Measurements from ENCODE around the gene CYTH2. TPM values are rescaled to one million over a fixed set of nuclear protein-coding genes. Genes with fewer than 3 reads are reported as not detected.

Gene CYTH2
- polyA plus RNA-seq, 1 donor from 2014 or later: 397 TPM

- H3K79me2 ChIP-seq (replicated peaks; ENCODE audit: insufficient read depth, low read length): no peaks in the 10 kb centered on the region
- no peaks in the 10 kb centered on the region for H3K36me3 ChIP-seq (ENCODE audit: insufficient read depth, low read length)
- H2AFZ ChIP-seq (ENCODE audit: low read depth, low read length): no peak overlapping the region
- no peak overlapping the region for H3K4me3 ChIP-seq (ENCODE audit: low read length)
- H4K20me1 ChIP-seq (ENCODE audit: insufficient read depth): no peaks in the 10 kb centered on the region
- H3K9me3 ChIP-seq (ENCODE audit: low read length): peaks cover 4% of the 10 kb centered on the region
- no peak overlapping the region for H3K9ac ChIP-seq (ENCODE audit: low read length)
- no peak overlapping the region for H3K27ac ChIP-seq (ENCODE audit: low read length)
- TF ChIP-seq, protein P1, sequence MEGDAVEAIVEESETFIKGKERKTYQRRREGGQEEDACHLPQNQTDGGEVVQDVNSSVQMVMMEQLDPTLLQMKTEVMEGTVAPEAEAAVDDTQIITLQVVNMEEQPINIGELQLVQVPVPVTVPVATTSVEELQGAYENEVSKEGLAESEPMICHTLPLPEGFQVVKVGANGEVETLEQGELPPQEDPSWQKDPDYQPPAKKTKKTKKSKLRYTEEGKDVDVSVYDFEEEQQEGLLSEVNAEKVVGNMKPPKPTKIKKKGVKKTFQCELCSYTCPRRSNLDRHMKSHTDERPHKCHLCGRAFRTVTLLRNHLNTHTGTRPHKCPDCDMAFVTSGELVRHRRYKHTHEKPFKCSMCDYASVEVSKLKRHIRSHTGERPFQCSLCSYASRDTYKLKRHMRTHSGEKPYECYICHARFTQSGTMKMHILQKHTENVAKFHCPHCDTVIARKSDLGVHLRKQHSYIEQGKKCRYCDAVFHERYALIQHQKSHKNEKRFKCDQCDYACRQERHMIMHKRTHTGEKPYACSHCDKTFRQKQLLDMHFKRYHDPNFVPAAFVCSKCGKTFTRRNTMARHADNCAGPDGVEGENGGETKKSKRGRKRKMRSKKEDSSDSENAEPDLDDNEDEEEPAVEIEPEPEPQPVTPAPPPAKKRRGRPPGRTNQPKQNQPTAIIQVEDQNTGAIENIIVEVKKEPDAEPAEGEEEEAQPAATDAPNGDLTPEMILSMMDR (IDR thresholded peaks at IDR 0.05; ENCODE audit: poor library complexity, severe bottlenecking): no peak
- TF ChIP-seq MXI1 (conservative IDR thresholded peaks at IDR 0.05; ENCODE audit: poor library complexity, severe bottlenecking) (no peak), TAF1 (IDR thresholded peaks at IDR 0.05; ENCODE audit: low read depth) (no peak), RAD21 (conservative IDR thresholded peaks at IDR 0.05) (no peak), EZH2 (IDR thresholded peaks at IDR 0.05; ENCODE audit: borderline replicate concordance, insufficient read depth, low read length, poor library complexity, severe bottlenecking) (no peak), POLR2AphosphoS5 (IDR thresholded peaks at IDR 0.05) (no peak), SMC3 (conservative IDR thresholded peaks at IDR 0.05; ENCODE audit: poor library complexity) (no peak), EP300 (conservative IDR thresholded peaks at IDR 0.05; ENCODE audit: poor library complexity, severe bottlenecking) (no peak)
- TF ChIP-seq, protein P2, sequence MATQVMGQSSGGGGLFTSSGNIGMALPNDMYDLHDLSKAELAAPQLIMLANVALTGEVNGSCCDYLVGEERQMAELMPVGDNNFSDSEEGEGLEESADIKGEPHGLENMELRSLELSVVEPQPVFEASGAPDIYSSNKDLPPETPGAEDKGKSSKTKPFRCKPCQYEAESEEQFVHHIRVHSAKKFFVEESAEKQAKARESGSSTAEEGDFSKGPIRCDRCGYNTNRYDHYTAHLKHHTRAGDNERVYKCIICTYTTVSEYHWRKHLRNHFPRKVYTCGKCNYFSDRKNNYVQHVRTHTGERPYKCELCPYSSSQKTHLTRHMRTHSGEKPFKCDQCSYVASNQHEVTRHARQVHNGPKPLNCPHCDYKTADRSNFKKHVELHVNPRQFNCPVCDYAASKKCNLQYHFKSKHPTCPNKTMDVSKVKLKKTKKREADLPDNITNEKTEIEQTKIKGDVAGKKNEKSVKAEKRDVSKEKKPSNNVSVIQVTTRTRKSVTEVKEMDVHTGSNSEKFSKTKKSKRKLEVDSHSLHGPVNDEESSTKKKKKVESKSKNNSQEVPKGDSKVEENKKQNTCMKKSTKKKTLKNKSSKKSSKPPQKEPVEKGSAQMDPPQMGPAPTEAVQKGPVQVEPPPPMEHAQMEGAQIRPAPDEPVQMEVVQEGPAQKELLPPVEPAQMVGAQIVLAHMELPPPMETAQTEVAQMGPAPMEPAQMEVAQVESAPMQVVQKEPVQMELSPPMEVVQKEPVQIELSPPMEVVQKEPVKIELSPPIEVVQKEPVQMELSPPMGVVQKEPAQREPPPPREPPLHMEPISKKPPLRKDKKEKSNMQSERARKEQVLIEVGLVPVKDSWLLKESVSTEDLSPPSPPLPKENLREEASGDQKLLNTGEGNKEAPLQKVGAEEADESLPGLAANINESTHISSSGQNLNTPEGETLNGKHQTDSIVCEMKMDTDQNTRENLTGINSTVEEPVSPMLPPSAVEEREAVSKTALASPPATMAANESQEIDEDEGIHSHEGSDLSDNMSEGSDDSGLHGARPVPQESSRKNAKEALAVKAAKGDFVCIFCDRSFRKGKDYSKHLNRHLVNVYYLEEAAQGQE (IDR thresholded peaks at IDR 0.05; ENCODE audit: borderline replicate concordance): no peak
- H3K27me3 ChIP-seq (ENCODE audit: insufficient read depth, low read depth, low read length): no peaks in the 10 kb centered on the region
- H3F3A ChIP-seq (ENCODE audit: insufficient read depth, low read length, poor library complexity, severe bottlenecking): no peaks in the 10 kb centered on the region
- no peaks in the 10 kb centered on the region for H3K9me2 ChIP-seq (ENCODE audit: insufficient read depth, low read length)
- H3K4me2 ChIP-seq (ENCODE audit: low read length): no peak overlapping the region
Measured at GRCh38 chr19:48524221-48524620, 55.1 kb downstream of the CYTH2 start.

DNA sequence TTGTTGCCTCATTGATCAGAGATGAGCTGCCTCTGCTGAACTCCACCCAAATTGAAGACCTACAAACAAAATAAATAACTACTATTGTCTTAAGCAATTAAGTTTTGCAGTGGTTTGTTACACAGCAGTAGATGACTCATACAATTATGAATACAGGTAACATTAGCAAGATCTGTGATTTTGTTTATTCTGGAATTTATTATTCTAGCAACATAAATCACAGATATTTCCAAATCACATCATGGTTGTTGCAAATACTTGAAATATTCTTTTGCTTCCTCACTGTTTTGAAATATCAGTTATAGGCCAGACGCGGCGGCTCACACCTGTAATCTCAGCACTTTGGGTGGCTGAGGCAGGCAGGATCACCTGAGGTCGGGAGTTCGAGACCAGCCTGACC lies 55.6 kb downstream of the CYTH2 start:
- TF ChIP-seq MXI1 (conservative IDR thresholded peaks at IDR 0.05; ENCODE audit: poor library complexity, severe bottlenecking) (no peak), EP300 (conservative IDR thresholded peaks at IDR 0.05; ENCODE audit: poor library complexity, severe bottlenecking) (no peak), TAF1 (IDR thresholded peaks at IDR 0.05; ENCODE audit: low read depth) (no peak), EZH2 (IDR thresholded peaks at IDR 0.05; ENCODE audit: borderline replicate concordance, insufficient read depth, low read length, poor library complexity, severe bottlenecking) (no peak), SMC3 (conservative IDR thresholded peaks at IDR 0.05; ENCODE audit: poor library complexity) (no peak), RAD21 (conservative IDR thresholded peaks at IDR 0.05) (no peak)
- TF ChIP-seq, protein P2 (IDR thresholded peaks at IDR 0.05; ENCODE audit: borderline replicate concordance): no peak
- TF ChIP-seq, protein P1 (IDR thresholded peaks at IDR 0.05; ENCODE audit: poor library complexity, severe bottlenecking): no peak
- no peak overlapping the region for H3K9ac ChIP-seq (ENCODE audit: low read length)

More for the DNA sequence above, 55.6 kb downstream of the CYTH2 start:
- H3K27ac ChIP-seq (ENCODE audit: low read length): no peak overlapping the region
- H3K4me3 ChIP-seq (ENCODE audit: low read length): no peak overlapping the region
- peaks cover 4% of the 10 kb centered on the region for H3K9me3 ChIP-seq (ENCODE audit: low read length)
- H3K9me2 ChIP-seq (ENCODE audit: insufficient read depth, low read length): no peaks in the 10 kb centered on the region
- H3K4me2 ChIP-seq (ENCODE audit: low read length): no peak overlapping the region
- H3K27me3 ChIP-seq (ENCODE audit: insufficient read depth, low read depth, low read length): no peaks in the 10 kb centered on the region
- H3F3A ChIP-seq (ENCODE audit: insufficient read depth, low read length, poor library complexity, severe bottlenecking): no peaks in the 10 kb centered on the region
- H2AFZ ChIP-seq (ENCODE audit: low read depth, low read length): no peak overlapping the region
- H4K20me1 ChIP-seq (ENCODE audit: insufficient read depth): no peaks in the 10 kb centered on the region
- no peaks in the 10 kb centered on the region for H3K79me2 ChIP-seq (replicated peaks; ENCODE audit: insufficient read depth, low read length)
- H3K36me3 ChIP-seq (ENCODE audit: insufficient read depth, low read length): no peaks in the 10 kb centered on the region
